Loucy (cell line): ENCODE data around the gene CORO1C.

Experiments
- H2AFZ ChIP-seq: fragments of 200-600 bp; sonication (generic); 2 replicates; pipeline ENCODE4 v1.6.0; 2016; ENCODE audit warnings: antibody characterized with exemption, mild to moderate bottlenecking, low read length, moderate library complexity
- H3F3A ChIP-seq: fragments of 200-600 bp; 2 replicates; pipeline ENCODE4 v1.6.0; 2016; ENCODE audit warnings: antibody characterized with exemption, low read depth, mild to moderate bottlenecking
- H3K27me3 ChIP-seq: fragments of 200-600 bp; sonication (generic); 2 replicates; pipeline ENCODE4 v1.6.1; 2014; ENCODE audit warnings: low read length, mild to moderate bottlenecking; ENCODE audit not compliant: insufficient read depth, poor library complexity, severe bottlenecking
- H3K36me3 ChIP-seq: fragments of 200-600 bp; sonication (generic); 2 replicates; pipeline ENCODE4 v1.6.1; 2016; ENCODE audit warnings: low read length; ENCODE audit not compliant: insufficient read depth
- H3K4me1 ChIP-seq: fragments of 200-600 bp; sonication (generic); 2 replicates; pipeline ENCODE4 v1.5.1; 2014; ENCODE audit warnings: low read length, mild to moderate bottlenecking; ENCODE audit not compliant: insufficient read depth, poor library complexity, severe bottlenecking
- H3K4me2 ChIP-seq: fragments of 200-600 bp; sonication (generic); 2 replicates; pipeline ENCODE4 v1.6.0; 2014; ENCODE audit warnings: antibody characterized with exemption, low read length, low read depth, mild to moderate bottlenecking; ENCODE audit not compliant: poor library complexity, severe bottlenecking
- H3K4me3 ChIP-seq: fragments of 200-600 bp; sonication (generic); 2 replicates; pipeline ENCODE4 v1.5.1; 2014; ENCODE audit warnings: low read length, mild to moderate bottlenecking, mixed read lengths; ENCODE audit not compliant: poor library complexity, severe bottlenecking
- H3K79me2 ChIP-seq: fragments of 200-600 bp; sonication (generic); 2 replicates; pipeline ENCODE4 v1.6.1; 2014; ENCODE audit warnings: low read length; ENCODE audit not compliant: insufficient read depth
- H3K9ac ChIP-seq: fragments of 200-600 bp; sonication (generic); 2 replicates; pipeline ENCODE4 v1.6.0; 2014; ENCODE audit warnings: mild to moderate bottlenecking, low read depth, low read length, moderate library complexity; ENCODE audit not compliant: poor library complexity, severe bottlenecking
- H3K9me2 ChIP-seq: fragments of 200-600 bp; sonication (generic); replicated peaks from 2 replicates; pipeline ENCODE4 v1.6.1; 2016; ENCODE audit warnings: low read depth, low read length, mixed read lengths
- H3K9me3 ChIP-seq: fragments of 200-600 bp; sonication (generic); 2 replicates; pipeline ENCODE4 v1.6.1; 2014; ENCODE audit warnings: mild to moderate bottlenecking, antibody characterized with exemption, low read length, low read depth; ENCODE audit not compliant: insufficient read depth
- H4K20me1 ChIP-seq: fragments of 200-600 bp; sonication (generic); 2 replicates; pipeline ENCODE4 v1.6.0; 2014; ENCODE audit warnings: antibody characterized with exemption, low read length, mild to moderate bottlenecking; ENCODE audit not compliant: insufficient read depth, poor library complexity, severe bottlenecking
- EZH2phosphoT487 ChIP-seq: fragments of 200-600 bp; IDR thresholded peaks from 2 replicates; pipeline ENCODE4 v1.6.1; 2018; ENCODE audit warnings: antibody characterized with exemption, mild to moderate bottlenecking, moderate library complexity, borderline replicate concordance
- TF ChIP-seq, protein P1 (sequence below): fragments of 200-600 bp; sonication (generic); conservative IDR thresholded peaks from 2 replicates; pipeline ENCODE4 v1.5.1; 2014; ENCODE audit warnings: mild to moderate bottlenecking, antibody characterized with exemption, low read length

CORO1C gene

DNA sequence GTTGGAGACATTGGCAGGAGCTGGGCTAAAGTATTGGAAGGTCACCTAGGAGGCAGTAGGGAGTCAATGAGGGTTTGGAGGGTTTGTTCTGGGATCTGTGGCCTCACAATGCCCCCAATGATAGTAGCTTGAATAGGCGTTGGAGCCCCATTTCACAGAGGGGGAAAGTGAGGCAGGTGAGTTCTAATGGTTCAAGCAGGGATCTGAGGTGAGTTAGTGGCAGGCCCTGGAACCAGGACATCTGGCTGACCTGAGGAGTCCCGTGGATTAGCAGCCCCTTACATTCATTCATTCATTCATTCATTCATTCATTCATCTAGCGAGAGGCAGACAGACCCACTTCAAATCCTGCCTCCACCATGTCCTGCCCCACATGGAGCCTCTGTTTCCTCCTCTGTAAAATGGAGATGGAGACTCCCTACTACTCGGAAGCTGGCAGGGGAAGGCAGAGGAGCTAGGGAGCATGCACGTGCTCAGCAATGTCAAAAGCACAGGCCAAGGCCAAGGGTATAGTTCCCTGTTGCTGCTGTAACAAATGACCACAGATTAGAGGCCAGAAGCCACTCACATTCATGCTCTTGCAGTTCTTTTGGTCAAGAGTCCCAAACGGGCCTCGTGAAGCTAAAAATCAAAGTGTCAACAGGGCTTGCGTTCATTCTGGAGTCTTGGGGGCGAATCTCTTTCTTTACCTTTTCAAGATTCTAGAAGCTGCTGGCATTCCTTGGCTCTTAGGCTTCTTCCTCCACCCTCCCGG lies 131.2 kb downstream of the CORO1C start:
- no peaks in the 10 kb centered on the region for H3K9me2 ChIP-seq

DNA sequence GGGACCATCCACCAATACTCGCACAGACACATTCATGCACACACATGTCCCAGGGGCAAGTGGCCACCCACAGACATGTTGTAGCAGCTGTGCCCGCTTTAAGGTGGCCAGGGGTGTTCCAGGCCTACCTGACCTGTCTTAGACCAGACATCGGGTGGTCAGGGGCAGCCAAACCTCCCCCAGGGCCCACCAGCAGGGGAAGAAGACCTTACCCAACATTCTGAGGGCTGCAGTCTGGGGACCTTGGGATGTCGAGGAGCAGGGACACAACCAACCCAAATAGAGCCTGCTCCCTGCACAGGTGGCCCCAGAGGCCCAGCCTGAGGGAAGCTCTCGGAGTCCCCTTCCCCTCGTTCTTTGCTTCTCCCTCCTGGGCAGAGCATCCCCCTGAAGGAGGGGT lies 131.8 kb downstream of the CORO1C start:
- H3K36me3 ChIP-seq = no peaks in the 10 kb centered on the region
- H3K4me3 ChIP-seq = no peak overlapping the region
- H3K9me3 ChIP-seq = no peaks in the 10 kb centered on the region
- H2AFZ ChIP-seq = no peak overlapping the region
- H3K27me3 ChIP-seq = no peaks in the 10 kb centered on the region
- H3K4me1 ChIP-seq = no peaks in the 10 kb centered on the region
- TF ChIP-seq, protein P1, sequence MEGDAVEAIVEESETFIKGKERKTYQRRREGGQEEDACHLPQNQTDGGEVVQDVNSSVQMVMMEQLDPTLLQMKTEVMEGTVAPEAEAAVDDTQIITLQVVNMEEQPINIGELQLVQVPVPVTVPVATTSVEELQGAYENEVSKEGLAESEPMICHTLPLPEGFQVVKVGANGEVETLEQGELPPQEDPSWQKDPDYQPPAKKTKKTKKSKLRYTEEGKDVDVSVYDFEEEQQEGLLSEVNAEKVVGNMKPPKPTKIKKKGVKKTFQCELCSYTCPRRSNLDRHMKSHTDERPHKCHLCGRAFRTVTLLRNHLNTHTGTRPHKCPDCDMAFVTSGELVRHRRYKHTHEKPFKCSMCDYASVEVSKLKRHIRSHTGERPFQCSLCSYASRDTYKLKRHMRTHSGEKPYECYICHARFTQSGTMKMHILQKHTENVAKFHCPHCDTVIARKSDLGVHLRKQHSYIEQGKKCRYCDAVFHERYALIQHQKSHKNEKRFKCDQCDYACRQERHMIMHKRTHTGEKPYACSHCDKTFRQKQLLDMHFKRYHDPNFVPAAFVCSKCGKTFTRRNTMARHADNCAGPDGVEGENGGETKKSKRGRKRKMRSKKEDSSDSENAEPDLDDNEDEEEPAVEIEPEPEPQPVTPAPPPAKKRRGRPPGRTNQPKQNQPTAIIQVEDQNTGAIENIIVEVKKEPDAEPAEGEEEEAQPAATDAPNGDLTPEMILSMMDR = no peak
- TF ChIP-seq EZH2phosphoT487 = no peak
- H3K4me2 ChIP-seq = no peak overlapping the region
- no peaks in the 10 kb centered on the region for H3K79me2 ChIP-seq
- no peak overlapping the region for H3K9ac ChIP-seq
- no peaks in the 10 kb centered on the region for H3F3A ChIP-seq
- no peaks in the 10 kb centered on the region for H4K20me1 ChIP-seq
- H3K9me2 ChIP-seq = no peaks in the 10 kb centered on the region

More for the DNA sequence above, 131.2 kb downstream of the CORO1C start:
- no peaks in the 10 kb centered on the region for H4K20me1 ChIP-seq
- H3K36me3 ChIP-seq = no peaks in the 10 kb centered on the region
- no peak overlapping the region for H3K4me3 ChIP-seq
- TF ChIP-seq, protein P1 = no peak
- TF ChIP-seq EZH2phosphoT487 = no peak
- no peaks in the 10 kb centered on the region for H3K27me3 ChIP-seq
- no peaks in the 10 kb centered on the region for H3F3A ChIP-seq
- no peak overlapping the region for H2AFZ ChIP-seq
- no peak overlapping the region for H3K4me2 ChIP-seq
- H3K4me1 ChIP-seq = no peaks in the 10 kb centered on the region
- H3K9me3 ChIP-seq = no peaks in the 10 kb centered on the region
- H3K79me2 ChIP-seq = no peaks in the 10 kb centered on the region
- no peak overlapping the region for H3K9ac ChIP-seq

DNA sequence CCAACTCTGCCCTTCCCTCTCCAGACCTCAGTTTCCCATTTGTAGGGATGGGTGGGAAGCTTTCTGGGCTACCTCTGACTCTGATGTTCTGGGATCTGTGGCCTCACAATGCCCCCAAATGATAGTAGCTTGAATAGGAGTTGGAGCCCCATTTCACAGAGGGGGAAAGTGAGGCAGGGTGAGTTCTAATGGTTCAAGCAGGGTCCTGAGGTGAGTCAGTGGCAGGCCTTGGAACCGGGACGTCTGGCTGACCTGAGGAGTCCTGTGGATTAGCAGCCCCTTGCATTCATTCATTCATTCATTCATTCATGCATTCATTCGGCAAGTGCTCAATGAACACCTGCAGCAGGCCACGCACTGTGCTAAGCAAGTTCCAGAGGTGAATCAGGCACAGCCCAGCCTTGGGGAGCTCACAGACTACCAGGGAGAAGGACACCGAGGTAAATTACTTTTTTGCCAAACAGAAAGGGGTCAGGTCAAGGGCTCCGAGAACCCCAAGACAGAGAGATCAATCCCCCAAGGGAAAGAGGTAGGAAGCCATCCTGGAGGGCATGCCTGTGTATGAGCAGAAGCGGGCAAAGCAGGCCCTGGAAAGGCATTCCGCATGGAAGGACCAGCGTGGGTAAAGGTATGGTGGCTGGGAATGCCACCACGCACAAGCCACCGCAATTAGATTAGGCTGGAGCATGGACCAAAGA lies 132.6 kb downstream of the CORO1C start:
- Histone ChIP-seq H2AFZ (no peak overlapping the region), H3K9me2 (no peaks in the 10 kb centered on the region), H3K9ac (no peak overlapping the region), H3K4me3 (no peak overlapping the region), H3K4me2 (no peak overlapping the region), H3K79me2 (no peaks in the 10 kb centered on the region), H4K20me1 (no peaks in the 10 kb centered on the region), H3F3A (no peaks in the 10 kb centered on the region), H3K4me1 (no peaks in the 10 kb centered on the region), H3K9me3 (no peaks in the 10 kb centered on the region), H3K27me3 (no peaks in the 10 kb centered on the region), H3K36me3 (no peaks in the 10 kb centered on the region)
- no peak for TF ChIP-seq EZH2phosphoT487
- TF ChIP-seq, protein P1 = no peak
